Neural cell (in vitro differentiated cells): ENCODE results near the gene COL6A5. TPM values are rescaled to one million over a fixed set of nuclear protein-coding genes. Genes with fewer than 3 reads are reported as not detected.

Experiments
- H2AFZ ChIP-seq: fragments of 200-600, 300-800 bp; sonication (generic), shearing (Covaris generic); 2 replicates; pipeline ENCODE4 v1.6.0; 2014; ENCODE audit warnings: low read depth, mild to moderate bottlenecking, antibody characterized with exemption, low read length, moderate library complexity
- H3F3A ChIP-seq: fragments of 200-600 bp; shearing (Covaris generic); 2 replicates; pipeline ENCODE4 v1.6.1; 2016; ENCODE audit warnings: mild to moderate bottlenecking, moderate library complexity, mixed read lengths, antibody characterized with exemption, low read length; ENCODE audit not compliant: insufficient read depth, poor library complexity, severe bottlenecking
- H3K27ac ChIP-seq: fragments of 200-600, 300-800 bp; sonication (generic), shearing (Covaris generic); 2 replicates; pipeline ENCODE4 v1.5.1; 2014; ENCODE audit warnings: mild to moderate bottlenecking, low read length, moderate library complexity
- H3K27me3 ChIP-seq: fragments of 300-800, 200-600 bp; sonication (generic), shearing (Covaris generic); 2 replicates; pipeline ENCODE4 v1.6.0; 2014; ENCODE audit warnings: mild to moderate bottlenecking, low read depth, low read length, moderate library complexity; ENCODE audit not compliant: insufficient read depth
- H3K36me3 ChIP-seq: fragments of 300-800, 200-600 bp; sonication (generic), shearing (Covaris generic); 2 replicates; pipeline ENCODE4 v1.5.1; 2014; ENCODE audit warnings: mild to moderate bottlenecking, antibody characterized with exemption, low read length, moderate library complexity; ENCODE audit not compliant: insufficient read depth
- H3K4me2 ChIP-seq: fragments of 300-800, 200-600 bp; sonication (generic), shearing (Covaris generic); 2 replicates; pipeline ENCODE4 v1.6.0; 2014; ENCODE audit warnings: mild to moderate bottlenecking, low read length
- H3K4me3 ChIP-seq: fragments of 300-800, 200-600 bp; sonication (generic), shearing (Covaris generic); 2 replicates; pipeline ENCODE4 v1.5.1; 2014; ENCODE audit warnings: mild to moderate bottlenecking, low read length, moderate library complexity
- H3K79me2 ChIP-seq: fragments of 200-600 bp; shearing (Covaris generic); replicated peaks from 2 replicates; pipeline ENCODE4 v1.6.0; 2014; ENCODE audit warnings: mild to moderate bottlenecking, low read length, moderate library complexity; ENCODE audit not compliant: insufficient read depth
- H3K9ac ChIP-seq: fragments of 300-800, 200-600 bp; sonication (generic), shearing (Covaris generic); 2 replicates; pipeline ENCODE4 v1.6.1; 2016; ENCODE audit warnings: mild to moderate bottlenecking, low read length, mixed read lengths
- H3K9me2 ChIP-seq: fragments of 200-600 bp; shearing (Covaris generic); 2 replicates; pipeline ENCODE4 v1.6.1; 2016; ENCODE audit warnings: mild to moderate bottlenecking, low read length, mixed read lengths; ENCODE audit not compliant: insufficient read depth
- H3K9me3 ChIP-seq: fragments of 200-600, 300-800 bp; sonication (generic), shearing (Covaris generic); 2 replicates; pipeline ENCODE4 v1.6.1; 2016; ENCODE audit warnings: mild to moderate bottlenecking, mixed run types, low read length, moderate library complexity, mixed read lengths
- H4K20me1 ChIP-seq: fragments of 200-600 bp; shearing (Covaris generic); 2 replicates; pipeline ENCODE4 v1.6.1; 2016; ENCODE audit warnings: mild to moderate bottlenecking, mixed run types; ENCODE audit not compliant: insufficient read depth
- CTCF ChIP-seq: fragments of 450-650 bp; IDR thresholded peaks from 2 replicates; pipeline ENCODE4 v1.5.1; 2014; ENCODE audit warnings: antibody characterized with exemption, mild to moderate bottlenecking, moderate library complexity; ENCODE audit not compliant: poor library complexity, severe bottlenecking
- EP300 ChIP-seq: fragments of 450-650 bp; conservative IDR thresholded peaks from 2 replicates; pipeline ENCODE4 v1.6.1; 2014; ENCODE audit warnings: antibody characterized with exemption, mild to moderate bottlenecking, moderate library complexity; ENCODE audit not compliant: poor library complexity, severe bottlenecking
- EZH2 ChIP-seq: fragments of 200-600, 300-800 bp; shearing (Covaris generic), sonication (generic); IDR thresholded peaks from 2 replicates; pipeline ENCODE4 v1.6.1; 2014; ENCODE audit warnings: antibody characterized with exemption, low read length, borderline replicate concordance, mild to moderate bottlenecking; ENCODE audit not compliant: insufficient read depth, poor library complexity, severe bottlenecking
- MXI1 ChIP-seq: fragments of 450-650 bp; conservative IDR thresholded peaks from 2 replicates; pipeline ENCODE4 v1.6.1; 2014; ENCODE audit warnings: antibody characterized with exemption, mild to moderate bottlenecking; ENCODE audit not compliant: poor library complexity, severe bottlenecking
- POLR2AphosphoS5 ChIP-seq: IDR thresholded peaks from 2 replicates; pipeline ENCODE4 v1.6.1; 2012
- RAD21 ChIP-seq: fragments of 450-650 bp; conservative IDR thresholded peaks from 2 replicates; pipeline ENCODE4 v1.6.1; 2014; ENCODE audit warnings: antibody characterized with exemption, mild to moderate bottlenecking, moderate library complexity
- REST ChIP-seq: IDR thresholded peaks from 2 replicates; pipeline ENCODE4 v1.6.1; 2012; ENCODE audit warnings: borderline replicate concordance
- SMC3 ChIP-seq: fragments of 450-650 bp; conservative IDR thresholded peaks from 2 replicates; pipeline ENCODE4 v1.6.1; 2014; ENCODE audit warnings: antibody characterized with exemption, mild to moderate bottlenecking, moderate library complexity; ENCODE audit not compliant: poor library complexity
- TAF1 ChIP-seq: IDR thresholded peaks from 2 replicates; pipeline ENCODE4 v1.6.1; 2012; ENCODE audit warnings: low read depth
- polyA plus RNA-seq: library from polyadenylated mRNA; depleted of rRNA; stranded (reverse); fragments of >200 nt; gene quantifications from 2 replicates; pipeline ENCODE4 v1.2.3, GENCODE V29; 2014

The COL6A5 gene
- polyA plus RNA-seq, 1 donor from 2014 or later = not detected

DNA sequence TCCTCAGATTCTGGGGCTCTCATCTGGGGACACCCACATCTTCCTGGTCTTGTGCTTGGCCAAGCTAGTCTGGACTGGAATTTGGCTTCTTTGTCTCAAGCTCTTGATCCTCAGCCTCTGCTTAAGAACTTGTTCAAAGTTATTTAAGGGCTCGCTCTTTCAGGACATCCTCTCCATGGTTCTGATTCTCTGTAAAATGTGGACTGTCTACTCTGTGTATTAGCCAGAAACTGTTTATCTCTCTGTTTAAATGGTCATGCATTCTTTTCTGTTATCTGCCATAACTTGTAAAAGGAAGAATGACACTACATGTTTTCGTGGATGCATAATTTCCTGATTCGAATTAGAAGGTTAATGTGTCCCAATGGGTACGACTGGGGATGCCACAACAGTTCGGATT lies 79.4 kb downstream of the COL6A5 start:
- H3K9ac ChIP-seq = no peak overlapping the region
- no peak overlapping the region for H3K4me2 ChIP-seq
- no peak overlapping the region for H3K4me3 ChIP-seq
- no peak overlapping the region for H2AFZ ChIP-seq
- H3K9me3 ChIP-seq = no peaks in the 10 kb centered on the region
- TF ChIP-seq SMC3 (no peak), RAD21 (no peak), EZH2 (no peak), MXI1 (no peak), TAF1 (no peak), EP300 (no peak), CTCF (no peak)
- no peaks in the 10 kb centered on the region for H3K27me3 ChIP-seq
- no peaks in the 10 kb centered on the region for H3K79me2 ChIP-seq
- H4K20me1 ChIP-seq = no peaks in the 10 kb centered on the region
- no peaks in the 10 kb centered on the region for H3F3A ChIP-seq
- no peaks in the 10 kb centered on the region for H3K36me3 ChIP-seq
- H3K27ac ChIP-seq = no peak overlapping the region
- H3K9me2 ChIP-seq = no peaks in the 10 kb centered on the region

DNA sequence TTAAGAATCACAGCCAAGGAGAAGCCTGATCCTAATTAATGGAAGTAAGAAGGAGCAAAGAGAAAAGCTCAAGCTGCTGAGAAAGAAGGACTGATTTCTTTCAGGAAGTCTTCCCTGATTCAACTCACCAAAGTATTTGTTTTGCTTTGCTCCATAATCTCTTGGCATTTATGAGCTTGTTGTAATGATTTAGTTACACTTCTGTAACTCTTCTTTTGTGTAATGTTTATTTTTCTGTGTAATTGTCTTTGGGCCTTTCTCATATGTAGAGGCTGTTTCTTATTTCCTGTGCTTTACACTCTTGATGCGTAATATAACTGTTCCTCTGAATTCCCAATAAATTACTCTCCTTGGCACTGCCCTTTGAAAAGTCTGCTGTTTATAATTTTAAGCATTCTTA lies 80.0 kb downstream of the COL6A5 start:
- no peaks in the 10 kb centered on the region for H3K9me2 ChIP-seq
- no peaks in the 10 kb centered on the region for H3F3A ChIP-seq
- no peak overlapping the region for H3K9ac ChIP-seq
- TF ChIP-seq MXI1 (no peak), TAF1 (no peak), RAD21 (no peak), EZH2 (no peak), CTCF (no peak), EP300 (no peak), SMC3 (no peak), POLR2AphosphoS5 (no peak), REST (no peak)
- no peak overlapping the region for H3K4me2 ChIP-seq
- no peak overlapping the region for H3K4me3 ChIP-seq
- H2AFZ ChIP-seq = no peak overlapping the region
- H3K79me2 ChIP-seq = no peaks in the 10 kb centered on the region
- no peak overlapping the region for H3K27ac ChIP-seq
- no peaks in the 10 kb centered on the region for H3K36me3 ChIP-seq
- no peaks in the 10 kb centered on the region for H4K20me1 ChIP-seq
- H3K9me3 ChIP-seq = no peaks in the 10 kb centered on the region
- no peaks in the 10 kb centered on the region for H3K27me3 ChIP-seq
